GM12878 (cell line): Measurements from ENCODE around the gene EIF2B5. TPM values are rescaled to one million over a fixed set of nuclear protein-coding genes. Genes with fewer than 3 reads are reported as not detected.

Experiments
- ATAC-seq: fragments of 200-7000 bp; cut with Tn5 transposase; 3 replicates; pipeline ENCODE4 v1.9.1; 2020; ENCODE audit warnings: mild to moderate bottlenecking, moderate library complexity
- BruUV-seq: library from RNA; stranded (reverse); fragments of 400-500 nt; replicated peaks from 2 replicates; lab custom pipeline; 2021; lab: Mats Ljungman, UMichigan
- CTCF ChIA-PET: fragments of 300-600 bp; sonication (Branson Sonifier 250); formaldehyde crosslinking; extraction: SDS; loops from one replicate; lab custom pipeline; 2021; ENCODE audit warnings: inconsistent platforms; lab: Yijun Ruan, JAX
- POLR2A ChIA-PET: fragments of 350-600 bp; formaldehyde crosslinking; extraction: SDS; loops from one replicate; lab custom pipeline; 2021; ENCODE audit warnings: inconsistent platforms; lab: Charles Lee
- RAD21 ChIA-PET: fragments of 300-600 bp; sonication (Branson Sonifier 250); formaldehyde crosslinking; loops from one replicate; lab custom pipeline; 2023; ENCODE audit warnings: antibody characterized with exemption; ENCODE audit not compliant: unreplicated experiment; lab: Charles Lee
- SMC1A ChIA-PET: fragments of 300-600 bp; sonication (Branson Sonifier 250); formaldehyde crosslinking; loops from one replicate; lab custom pipeline; 2023; ENCODE audit not compliant: unreplicated experiment, uncharacterized antibody; lab: Charles Lee
- DNase-seq: peaks from one replicate; pipeline ENCODE4 v3.0.0-alpha.2; 2011; ENCODE audit warnings: low read depth, low spot score
- FAIRE-seq: peaks from 3 replicates; lab custom pipeline; 2011; peaks lifted over from hg19 to GRCh38; lab: Jason Lieb, UNC
- H2AFZ ChIP-seq: 2 replicates; pipeline ENCODE4 v1.6.0; 2011; ENCODE audit warnings: low read depth, low read length, control low read depth; ENCODE audit not compliant: control insufficient read depth
- H3K27ac ChIP-seq: 2 replicates; pipeline ENCODE4 v1.5.1; 2011; ENCODE audit warnings: control low read depth; ENCODE audit not compliant: control insufficient read depth, insufficient read depth
- H3K27me3 ChIP-seq, 2 experiments: replicated peaks in 1 of 2; 2 replicates each; pipeline versions ENCODE4 v1.6.0 to v1.6.1; 2011; ENCODE audit warnings: low read length in 1 of 2; ENCODE audit not compliant: control insufficient read depth in 2 of 2, insufficient read depth in 2 of 2
- H3K36me3 ChIP-seq, 2 experiments: 2 replicates each; pipeline ENCODE4 v1.5.1; 2011; ENCODE audit warnings: low read length in 1 of 2; ENCODE audit not compliant: control insufficient read depth in 2 of 2, insufficient read depth in 2 of 2
- H3K4me1 ChIP-seq: 2 replicates; pipeline ENCODE4 v1.6.1; 2011; ENCODE audit warnings: mild to moderate bottlenecking, low read length, moderate library complexity, mixed read lengths; ENCODE audit not compliant: control insufficient read depth, insufficient read depth
- H3K4me2 ChIP-seq: 2 replicates; pipeline ENCODE4 v1.6.0; 2011; ENCODE audit warnings: control low read depth; ENCODE audit not compliant: control insufficient read depth, insufficient read depth
- H3K4me3 ChIP-seq: fragments of 200-600 bp; sonication (generic); 2 replicates; pipeline ENCODE4 v1.5.1; 2016
- H3K79me2 ChIP-seq: 2 replicates; pipeline ENCODE4 v1.6.0; 2011; ENCODE audit warnings: low read length; ENCODE audit not compliant: control insufficient read depth, insufficient read depth
- H3K9ac ChIP-seq: 2 replicates; pipeline ENCODE4 v1.8.0; 2011; ENCODE audit warnings: low read length, control low read depth, mixed read lengths; ENCODE audit not compliant: control insufficient read depth, insufficient read depth
- H3K9me3 ChIP-seq: replicated peaks from 3 replicates; pipeline ENCODE4 v1.5.1; 2011; ENCODE audit warnings: mild to moderate bottlenecking, low read length; ENCODE audit not compliant: control insufficient read depth, insufficient read depth
- H4K20me1 ChIP-seq: 2 replicates; pipeline ENCODE4 v1.6.0; 2011; ENCODE audit not compliant: control insufficient read depth, insufficient read depth
- CHD2 ChIP-seq: IDR thresholded peaks from 2 replicates; pipeline ENCODE4 v1.6.1; 2011; ENCODE audit warnings: low read depth, low read length, improper control_type of control experiment, borderline replicate concordance
- EED ChIP-seq: sonication (generic); IDR thresholded peaks from 2 replicates; pipeline ENCODE4 v1.6.1; 2016; ENCODE audit warnings: antibody characterized with exemption, low read depth
- FOS ChIP-seq: IDR thresholded peaks from 3 replicates; pipeline ENCODE4 v1.6.1; 2011; ENCODE audit warnings: borderline replicate concordance; ENCODE audit not compliant: insufficient read length; ENCODE audit errors: extremely low read depth
- HDAC6 ChIP-seq: fragments of 200-600 bp; sonication (generic); IDR thresholded peaks from one replicate; pipeline ENCODE4 v1.8.0; 2017; ENCODE audit warnings: antibody characterized with exemption; ENCODE audit not compliant: unreplicated experiment
- MTA2 ChIP-seq: fragments of 450-650 bp; IDR thresholded peaks from 2 replicates; pipeline ENCODE4 v1.6.1; 2016; ENCODE audit warnings: low read depth, mild to moderate bottlenecking, moderate library complexity
- NR2C2 ChIP-seq: IDR thresholded peaks from 2 replicates; pipeline ENCODE4 v1.6.1; 2011; ENCODE audit warnings: borderline replicate concordance, low read depth; ENCODE audit not compliant: control insufficient read depth, insufficient read length
- POLR2AphosphoS5 ChIP-seq: IDR thresholded peaks from 2 replicates; pipeline ENCODE4 v1.6.1; 2011; ENCODE audit warnings: mild to moderate bottlenecking, low read length, inconsistent platforms
- SIN3A ChIP-seq: IDR thresholded peaks from 2 replicates; pipeline ENCODE4 v1.6.1; 2012; ENCODE audit warnings: low read depth, low read length, improper control_type of control experiment
- SMAD5 ChIP-seq: IDR thresholded peaks from 2 replicates; pipeline ENCODE4 v1.6.1; 2016; ENCODE audit warnings: antibody characterized with exemption, low read depth
- SPI1 ChIP-seq: IDR thresholded peaks from 2 replicates; pipeline ENCODE4 v1.6.1; 2011; ENCODE audit warnings: low read depth, mild to moderate bottlenecking, low read length, moderate library complexity, borderline replicate concordance; ENCODE audit not compliant: insufficient read depth
- TCF7 ChIP-seq: IDR thresholded peaks from 2 replicates; pipeline ENCODE4 v1.6.1; 2014; ENCODE audit warnings: antibody characterized with exemption, borderline replicate concordance
- YBX1 ChIP-seq: fragments of 450-650 bp; IDR thresholded peaks from 2 replicates; pipeline ENCODE4 v1.6.1; 2016; ENCODE audit warnings: antibody characterized with exemption
- YY1 ChIP-seq: IDR thresholded peaks from 2 replicates; pipeline ENCODE4 v1.6.1; 2011; ENCODE audit warnings: low read depth, mild to moderate bottlenecking, low read length
- WGBS: methylation state at CpG from one replicate; pipeline ENCODE4 v1.1.6; 2016; ENCODE audit warnings: low lambda C conversion rate; ENCODE audit not compliant: insufficient replicate concordance, insufficient coverage; ENCODE audit errors: missing lambda C conversion rate; 5-methylcytosine and 5-hydroxymethylcytosine counted together
- in situ Hi-C: fragments of 300-500 bp; cut with MboI; formaldehyde crosslinking; loops from 9 replicates; pipeline ENCODE4 v1.14.3; 2018; ENCODE audit warnings: mixed read lengths
- intact Hi-C: fragments of 100-400 bp; cut with micrococcal nuclease; formaldehyde crosslinking; loops from one replicate; pipeline ENCODE4 v1.14.2; 2022; ENCODE audit not compliant: unreplicated experiment
- polyA plus RNA-seq, 11 experiments: library from polyadenylated mRNA; depleted of rRNA in 4 of 11; unstranded in 6 of 11; stranded (reverse) in 5 of 11; fragments of >200 nt; fragmentation: Nextera tagmentation in 4 of 11; fragmentation: Illumina TruSeq in 1 of 11; extraction: Ambion mirVana in 4 of 11; extraction: Trizol in 1 of 11; gene quantifications; 1 replicate in 1 of 11; 2 replicates in 10 of 11; pipeline versions ENCODE4 v1.2.1 to v1.2.3, GENCODE V29; 2011 to 2016; ENCODE audit warnings: inconsistent platforms in 2 of 11, missing spikeins in 2 of 11, low read depth in 1 of 11
- total RNA-seq, 4 experiments: library from RNA; depleted of rRNA in 3 of 4; stranded (reverse); fragments of >200 nt in 3 of 4; fragmentation: Illumina TruSeq in 1 of 4; extraction: Trizol in 1 of 4; gene quantifications; 2 replicates each; pipeline versions ENCODE4 v1.2.1 to v1.2.3, GENCODE V29; 2013 to 2021
- TF ChIP-seq, protein P1 (sequence below): fragments of 150-350 bp; IDR thresholded peaks from 2 replicates; pipeline ENCODE4 v1.6.1; 2014; ENCODE audit warnings: mild to moderate bottlenecking, low read depth, low read length
- TF ChIP-seq, protein P2 (sequence below): IDR thresholded peaks from 2 replicates; pipeline ENCODE4 v1.6.1; 2011; ENCODE audit warnings: borderline replicate concordance, low read depth, mild to moderate bottlenecking, moderate library complexity, low read length; ENCODE audit not compliant: insufficient read depth, poor library complexity, severe bottlenecking

Gene EIF2B5
- total and polyA plus RNA-seq, 10 of the 15 experiments (the other 5 are each of a cell fraction or from before 2014, with no cell fraction given) = 13.7 to 82.7 (median 52.2) TPM

DNA sequence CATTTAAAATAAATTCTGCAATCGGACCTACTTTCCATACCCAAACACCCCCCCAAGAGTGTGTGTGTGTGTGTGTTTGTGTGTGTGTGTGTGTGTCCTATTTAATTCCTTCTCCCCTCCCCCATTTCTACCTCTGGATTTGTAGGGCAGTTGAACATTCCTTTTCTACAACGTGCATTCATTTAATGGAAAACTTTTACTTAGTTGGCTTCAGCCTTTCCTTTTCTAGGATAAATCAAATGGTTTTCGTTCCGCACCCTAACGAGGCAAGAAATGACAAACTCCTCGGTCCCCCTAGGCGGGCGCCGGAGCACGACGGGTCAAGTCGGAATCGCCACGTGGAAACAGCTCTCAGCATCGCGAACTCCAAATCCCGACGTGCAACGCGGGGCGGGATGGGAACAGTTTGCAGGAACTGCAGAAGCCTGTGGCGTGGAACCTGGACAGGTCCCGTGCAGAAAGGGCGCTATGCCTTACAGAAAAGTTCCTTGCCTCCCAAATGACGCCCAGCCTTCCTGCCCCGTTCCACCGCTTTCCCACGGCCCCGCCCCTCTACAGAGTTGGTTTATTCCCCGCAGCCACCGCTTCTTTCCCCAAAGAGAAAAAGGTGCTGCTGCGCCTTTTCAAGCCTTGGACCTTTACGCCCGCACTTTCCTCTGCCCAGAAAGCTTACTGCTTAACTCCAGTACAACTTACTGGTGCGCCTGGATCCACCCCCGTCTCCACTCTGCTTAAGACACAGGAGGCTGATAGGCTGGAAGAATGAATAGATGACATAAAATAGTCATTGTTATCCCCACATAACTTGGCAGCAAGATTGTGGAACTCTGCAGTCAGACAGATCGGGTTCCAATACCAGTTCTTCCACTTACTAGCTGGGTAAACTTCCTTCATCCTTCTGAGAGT lies 1.1 kb upstream of the EIF2B5 start (continued):
- TF ChIP-seq NR2C2 (no peak), YY1 (no peak; the same call in 1 of the 2 replicates), HDAC6 (no peak), SMAD5 (no peak), YBX1 (no peak), FOS (no peak), TCF7 (no peak), POLR2AphosphoS5 (no peak), CHD2 (0 out of 2 replicates have a peak, but pooled peaks have one; percentile 62), SIN3A (peak; percentile 24; the same call in 1 of the 2 replicates), SPI1 (peak; percentile 4; the same call in 1 of the 2 replicates)

DNA sequence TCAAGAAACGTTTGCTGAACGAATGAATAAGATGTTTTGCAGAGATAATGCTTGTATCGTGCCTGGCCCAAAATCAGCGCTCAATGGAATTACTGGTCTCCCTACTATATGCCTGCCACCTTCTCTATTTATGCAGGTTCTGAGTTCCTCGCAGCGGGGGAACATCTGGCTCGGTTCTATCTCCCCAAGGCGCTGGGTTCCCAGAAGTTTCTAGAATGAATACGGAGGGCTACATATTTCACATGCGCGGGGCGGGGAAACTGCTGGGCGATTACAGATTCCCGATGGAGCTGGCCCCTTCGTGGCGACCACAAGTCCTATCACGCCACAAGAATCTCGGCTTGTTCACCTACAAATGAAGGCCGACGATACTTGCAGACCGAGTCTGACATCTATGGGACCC lies 411 bp upstream of the EIF2B5 start:
- no peak for DNase-seq
- Histone ChIP-seq H2AFZ (peak overlapping the region; percentile 98), H3K4me2 (peak overlapping the region; percentile 91), H3K9ac (peak overlapping the region; percentile 94), H3K4me1 (peaks cover 4% of the 10 kb centered on the region; the same call in 1 of the 2 replicates), H3K9me3 (no peaks in the 10 kb centered on the region), H3K27ac (peak overlapping the region; percentile 84), H3K4me3 (peak overlapping the region; percentile 95), H3K27me3 (no peaks in the 10 kb centered on the region), H3K79me2 (peaks cover 45% of the 10 kb centered on the region), H3K36me3 (no peaks in the 10 kb centered on the region; a peak in 1 of 4 replicates), H4K20me1 (no peaks in the 10 kb centered on the region)
- ChIA-PET POLR2A (interaction anchor here (0.7 to 1.6 kb wide), 4 partner anchors 21 to 121 kb away, joined by 4 to 6 read pairs (median 4); no protein-coding TSS in a partner anchor), CTCF (interaction anchor here (1.4 to 2.0 kb wide), 4 partner anchors 10 to 239 kb away, joined by 3 to 7 read pairs (median 4); partner anchors contain the start of gene DVL3), RAD21 (interaction anchor here (1.1 to 2.6 kb wide), 3 partner anchors 21 to 117 kb away, joined by 3 to 10 read pairs (median 4); partner anchors contain the start of genes ABCC5 and DVL3), SMC1A (interaction anchor here (0.7 to 1.2 kb wide), 2 partner anchors 11 to 105 kb away, joined by 3 to 5 read pairs; no protein-coding TSS in a partner anchor)
- BruUV-seq = TSS peak; percentile 97
- FAIRE-seq = no peak
- intact Hi-C loops (loop anchor here (1.0 to 10.0 kb wide), 5 partner anchors 21 to 240 kb away; partner anchors contain the start of genes ABCF3, ALG3, AP2M1 and DVL3), in situ Hi-C loops (no loop called here)
- peak; percentile 47 for ATAC-seq
- WGBS = under 1% methylated on average over 21 of the region's 21 CpGs
- TF ChIP-seq MTA2 (no peak), EED (no peak)
- TF ChIP-seq, protein P1, sequence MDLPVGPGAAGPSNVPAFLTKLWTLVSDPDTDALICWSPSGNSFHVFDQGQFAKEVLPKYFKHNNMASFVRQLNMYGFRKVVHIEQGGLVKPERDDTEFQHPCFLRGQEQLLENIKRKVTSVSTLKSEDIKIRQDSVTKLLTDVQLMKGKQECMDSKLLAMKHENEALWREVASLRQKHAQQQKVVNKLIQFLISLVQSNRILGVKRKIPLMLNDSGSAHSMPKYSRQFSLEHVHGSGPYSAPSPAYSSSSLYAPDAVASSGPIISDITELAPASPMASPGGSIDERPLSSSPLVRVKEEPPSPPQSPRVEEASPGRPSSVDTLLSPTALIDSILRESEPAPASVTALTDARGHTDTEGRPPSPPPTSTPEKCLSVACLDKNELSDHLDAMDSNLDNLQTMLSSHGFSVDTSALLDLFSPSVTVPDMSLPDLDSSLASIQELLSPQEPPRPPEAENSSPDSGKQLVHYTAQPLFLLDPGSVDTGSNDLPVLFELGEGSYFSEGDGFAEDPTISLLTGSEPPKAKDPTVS = peak; percentile 50; the same call in 1 of the 2 replicates
- TF ChIP-seq, protein P2, sequence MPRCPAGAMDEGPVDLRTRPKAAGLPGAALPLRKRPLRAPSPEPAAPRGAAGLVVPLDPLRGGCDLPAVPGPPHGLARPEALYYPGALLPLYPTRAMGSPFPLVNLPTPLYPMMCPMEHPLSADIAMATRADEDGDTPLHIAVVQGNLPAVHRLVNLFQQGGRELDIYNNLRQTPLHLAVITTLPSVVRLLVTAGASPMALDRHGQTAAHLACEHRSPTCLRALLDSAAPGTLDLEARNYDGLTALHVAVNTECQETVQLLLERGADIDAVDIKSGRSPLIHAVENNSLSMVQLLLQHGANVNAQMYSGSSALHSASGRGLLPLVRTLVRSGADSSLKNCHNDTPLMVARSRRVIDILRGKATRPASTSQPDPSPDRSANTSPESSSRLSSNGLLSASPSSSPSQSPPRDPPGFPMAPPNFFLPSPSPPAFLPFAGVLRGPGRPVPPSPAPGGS = no peak
